IMR-90 (cell line): ENCODE data around the gene CD55. TPM values are rescaled to one million over a fixed set of nuclear protein-coding genes. Genes with fewer than 3 reads are reported as not detected.
A peak's percentile ranks its signal among the peaks of the same experiment; 100 is the strongest.

ENCODE experiments used
- ATAC-seq: fragments of 200-7000 bp; cut with Tn5 transposase; 2 replicates; pipeline ENCODE4 v1.9.1; 2020; ENCODE audit warnings: low read depth, mild to moderate bottlenecking, moderate library complexity
- BruUV-seq: library from RNA; stranded (reverse); fragments of 400-500 nt; replicated peaks from 2 replicates; lab custom pipeline; 2021; lab: Mats Ljungman, UMichigan
- CTCF ChIA-PET: fragments of 300-600 bp; formaldehyde crosslinking; extraction: SDS; loops from one replicate; lab custom pipeline; 2021; ENCODE audit warnings: antibody characterized with exemption; lab: Yijun Ruan, JAX
- POLR2A ChIA-PET: fragments of 300-600 bp; sonication (Branson Sonifier 250); formaldehyde crosslinking; loops from one replicate; lab custom pipeline; 2022; ENCODE audit warnings: antibody characterized with exemption; ENCODE audit not compliant: unreplicated experiment; lab: Charles Lee
- DNase-seq: peaks from one replicate; pipeline ENCODE4 v3.0.0; 2013
- H2AFZ ChIP-seq: replicated peaks from 2 replicates; pipeline ENCODE3; 2013; ENCODE audit warnings: low read length, mild to moderate bottlenecking; ENCODE audit not compliant: poor library complexity
- H2AK5ac ChIP-seq: 2 replicates; pipeline ENCODE4 v1.6.1; 2013; ENCODE audit warnings: low read depth, low read length, inconsistent platforms
- H2AK9ac ChIP-seq: replicated peaks from 2 replicates; pipeline ENCODE3; 2013; ENCODE audit warnings: mild to moderate bottlenecking, low read depth, low read length, moderate library complexity; ENCODE audit not compliant: poor library complexity
- H2BK120ac ChIP-seq: 2 replicates; pipeline ENCODE4 v1.6.1; 2013; ENCODE audit warnings: low read depth, low read length, inconsistent platforms
- H2BK15ac ChIP-seq: 3 replicates; pipeline ENCODE4 v1.6.1; 2013; ENCODE audit warnings: low read depth, low read length, inconsistent platforms
- H2BK20ac ChIP-seq: 2 replicates; pipeline ENCODE4 v1.6.1; 2013; ENCODE audit warnings: low read depth, mild to moderate bottlenecking, inconsistent platforms, low read length, moderate library complexity
- H2BK5ac ChIP-seq: 2 replicates; pipeline ENCODE4 v1.6.1; 2013; ENCODE audit warnings: mild to moderate bottlenecking, low read depth, low read length, inconsistent platforms; ENCODE audit not compliant: poor library complexity, severe bottlenecking
- H3K14ac ChIP-seq: replicated peaks from 2 replicates; pipeline ENCODE4 v1.6.1; 2013; ENCODE audit warnings: low read depth, low read length, inconsistent platforms
- H3K18ac ChIP-seq: 2 replicates; pipeline ENCODE4 v1.6.1; 2013; ENCODE audit warnings: low read depth, low read length, control low read depth
- H3K23ac ChIP-seq: 2 replicates; pipeline ENCODE4 v1.6.1; 2013; ENCODE audit warnings: low read depth, low read length, inconsistent platforms
- H3K27ac ChIP-seq: 2 replicates; pipeline ENCODE4 v1.5.1; 2013; ENCODE audit warnings: mild to moderate bottlenecking, control low read depth, low read length; ENCODE audit not compliant: insufficient read depth
- H3K27me3 ChIP-seq: 2 replicates; pipeline ENCODE4 v1.6.1; 2013; ENCODE audit warnings: low read length; ENCODE audit not compliant: control insufficient read depth, insufficient read depth
- H3K36me3 ChIP-seq: 2 replicates; pipeline ENCODE4 v1.6.1; 2013; ENCODE audit warnings: low read length, mixed read lengths; ENCODE audit not compliant: control insufficient read depth, insufficient read depth
- H3K4ac ChIP-seq: 2 replicates; pipeline ENCODE4 v1.6.1; 2013; ENCODE audit warnings: low read depth, low read length, inconsistent platforms
- H3K4me1 ChIP-seq: 2 replicates; pipeline ENCODE4 v1.6.1; 2013; ENCODE audit warnings: low read length, mixed read lengths; ENCODE audit not compliant: control insufficient read depth, insufficient read depth
- H3K4me2 ChIP-seq: 2 replicates; pipeline ENCODE4 v1.6.1; 2013; ENCODE audit warnings: low read depth, mild to moderate bottlenecking, control low read depth, low read length, moderate library complexity
- H3K4me3 ChIP-seq: 2 replicates; pipeline ENCODE4 v1.5.1; 2013; ENCODE audit warnings: low read depth, mild to moderate bottlenecking, control low read depth, low read length, moderate library complexity; ENCODE audit not compliant: insufficient read depth
- H3K56ac ChIP-seq: 2 replicates; pipeline ENCODE4 v1.6.1; 2013; ENCODE audit warnings: low read length, inconsistent platforms; ENCODE audit not compliant: insufficient read depth; ENCODE audit errors: extremely low read depth
- H3K79me1 ChIP-seq, 2 experiments: 2 replicates each; pipeline ENCODE4 v1.6.1; 2013; ENCODE audit warnings: low read length in 2 of 2, inconsistent platforms in 1 of 2, low read depth in 1 of 2
- H3K9ac ChIP-seq: 2 replicates; pipeline ENCODE4 v1.6.1; 2013; ENCODE audit warnings: low read depth, low read length, control low read depth
- H3K9me1 ChIP-seq: 2 replicates; pipeline ENCODE4 v1.6.1; 2013; ENCODE audit warnings: low read length, inconsistent platforms; ENCODE audit not compliant: insufficient read depth
- H3K9me3 ChIP-seq: 2 replicates; pipeline ENCODE4 v1.6.1; 2013; ENCODE audit warnings: low read length; ENCODE audit not compliant: control insufficient read depth, insufficient read depth
- H4K20me1 ChIP-seq: 2 replicates; pipeline ENCODE4 v1.6.1; 2013; ENCODE audit warnings: low read length, inconsistent platforms; ENCODE audit not compliant: insufficient read depth
- H4K5ac ChIP-seq: 2 replicates; pipeline ENCODE4 v1.6.1; 2013; ENCODE audit warnings: mild to moderate bottlenecking, low read depth, low read length, control low read depth
- H4K8ac ChIP-seq, 2 experiments: 2 replicates each; pipeline ENCODE4 v1.6.1; 2013; ENCODE audit warnings: low read depth in 2 of 2, low read length in 2 of 2, control low read depth in 1 of 2, inconsistent platforms in 1 of 2
- H4K91ac ChIP-seq: 2 replicates; pipeline ENCODE4 v1.6.1; 2013; ENCODE audit warnings: low read depth, low read length, inconsistent platforms; ENCODE audit not compliant: insufficient read depth
- BHLHE40 ChIP-seq: fragments of 150-350 bp; IDR thresholded peaks from 2 replicates; pipeline ENCODE4 v1.6.1; 2016; ENCODE audit warnings: mild to moderate bottlenecking, low read depth, low read length
- CEBPB ChIP-seq: IDR thresholded peaks from 2 replicates; pipeline ENCODE4 v1.6.1; 2012; ENCODE audit warnings: low read depth, low read length, improper control_type of control experiment
- NFE2L2 ChIP-seq: fragments of 150-350 bp; IDR thresholded peaks from 2 replicates; pipeline ENCODE4 v1.6.1; 2016; ENCODE audit warnings: low read depth, mild to moderate bottlenecking, low read length
- RCOR1 ChIP-seq: IDR thresholded peaks from 2 replicates; pipeline ENCODE4 v1.6.1; 2012; ENCODE audit warnings: mild to moderate bottlenecking, low read length, improper control_type of control experiment; ENCODE audit not compliant: insufficient replicate concordance
- dilution Hi-C: fragments of 300-500 bp; cut with HindIII; formaldehyde crosslinking; loops from one replicate; pipeline ENCODE4 v1.14.3; 2018; ENCODE audit warnings: low sequenced_read_pairs; ENCODE audit not compliant: unreplicated experiment
- in situ Hi-C: fragments of 300-500 bp; cut with MboI; formaldehyde crosslinking; loops from 3 replicates; pipeline ENCODE4 v1.14.3; 2019; ENCODE audit warnings: low sequenced_read_pairs, inconsistent platforms, mixed read lengths
- intact Hi-C: fragments of 100-400 bp; cut with micrococcal nuclease; formaldehyde crosslinking; loops from 2 replicates; pipeline ENCODE4 v1.10.0; 2022
- polyA plus RNA-seq, 3 experiments: library from polyadenylated mRNA; depleted of rRNA; stranded (reverse); fragments of >200 nt; gene quantifications; 2 replicates each; pipeline ENCODE4 v1.2.3, GENCODE V29; 2012; ENCODE audit warnings: low replicate concordance in 1 of 3
- total RNA-seq: library from RNA; depleted of rRNA; stranded (reverse); fragments of >200 nt; gene quantifications from 2 replicates; pipeline ENCODE4 v1.2.3, GENCODE V29; 2012
- TF ChIP-seq, protein P1 (sequence below): conservative IDR thresholded peaks from 2 replicates; pipeline ENCODE4 v1.5.1; 2012; ENCODE audit warnings: mild to moderate bottlenecking, low read depth, low read length, improper control_type of control experiment

The CD55 gene
- total and polyA plus RNA-seq, 2 of the 4 experiments (the other 2 are of a cell fraction): 6.6 to 11.5 TPM

DNA sequence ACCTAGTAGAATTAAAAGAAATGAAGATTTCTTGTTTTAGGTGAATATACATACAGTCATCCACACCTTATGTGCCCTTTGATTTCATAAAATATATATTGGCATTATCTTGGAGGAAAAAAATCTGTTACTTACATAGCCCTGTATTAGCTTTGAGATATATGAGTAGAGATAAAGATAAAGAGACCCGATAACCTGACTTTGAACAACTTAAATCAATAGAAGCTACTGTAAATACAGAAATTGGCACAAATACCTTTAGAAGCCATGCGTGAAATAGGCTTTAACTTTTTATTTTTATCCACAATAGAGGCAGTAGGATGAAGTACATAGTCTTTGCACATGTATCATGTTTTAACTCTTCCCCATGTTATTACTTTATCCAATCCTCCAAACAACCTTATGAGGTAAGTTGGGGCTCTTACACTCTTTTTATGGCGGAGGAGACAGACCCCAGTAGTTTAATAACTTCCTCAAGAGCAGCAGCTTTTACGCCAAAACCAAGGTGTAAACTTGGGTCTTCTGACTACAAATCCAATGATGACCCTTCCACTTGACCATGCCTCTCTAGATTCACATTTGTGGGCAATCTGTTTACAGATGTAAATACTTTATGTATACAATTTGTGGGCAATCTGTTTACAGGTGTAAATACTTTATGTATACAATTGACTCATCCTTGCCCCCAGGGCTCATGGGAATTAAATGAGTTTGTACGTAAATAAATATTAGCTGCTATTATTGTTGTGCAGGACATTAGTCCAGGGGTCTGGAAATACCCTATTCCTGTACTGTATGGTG, 2.1 kb downstream of the CD55 start (continued):
- no peak for TF ChIP-seq BHLHE40

DNA sequence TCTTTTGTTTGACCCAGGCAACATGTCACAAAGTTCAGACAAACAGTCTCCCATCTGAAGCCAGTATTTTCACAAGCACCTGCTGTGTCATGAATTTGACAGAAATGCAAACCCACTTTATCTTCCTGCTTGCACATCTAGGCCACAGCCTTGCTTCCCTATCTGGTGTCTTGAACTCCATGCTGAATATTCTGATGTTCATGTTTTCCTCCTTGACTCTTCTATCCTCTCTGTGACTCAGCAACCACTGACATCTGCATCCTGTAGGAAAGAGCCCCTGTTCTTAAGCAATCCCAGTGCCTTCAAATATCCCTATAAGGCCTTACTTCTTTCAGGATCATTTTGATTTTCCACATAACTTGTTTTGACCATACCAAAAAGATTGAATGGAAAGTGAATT, 6.5 kb downstream of the CD55 start:
- H4K91ac ChIP-seq: no peak overlapping the region
- peak; percentile 88 for DNase-seq
- peak; percentile 75 for ATAC-seq

More for the DNA sequence above, 6.5 kb downstream of the CD55 start:
- no TSS peak for BruUV-seq
- Histone ChIP-seq H4K8ac (peak overlapping the region in 1 of 2 experiments; percentile 62; a peak in 2 of 4 replicates), H3K4me3 (no peak overlapping the region), H3K23ac (no peak overlapping the region), H4K5ac (peak overlapping the region; percentile 49; the same call in 1 of the 2 replicates), H3K4me2 (no peak overlapping the region), H3K9me3 (no peaks in the 10 kb centered on the region), H3K4ac (no peak overlapping the region), H3K27me3 (no peaks in the 10 kb centered on the region), H2BK5ac (peak overlapping the region; percentile 76), H2BK120ac (peak overlapping the region; percentile 13; the same call in 1 of the 2 replicates), H2AFZ (no peak overlapping the region), H2AK5ac (no peak overlapping the region; the same call in 1 of the 2 replicates), H3K9me1 (no peaks in the 10 kb centered on the region), H3K27ac (0 out of 2 replicates have a peak overlapping the region, but pooled peaks have one; percentile 19), H3K4me1 (no peaks in the 10 kb centered on the region; the same call in 1 of the 2 replicates), H3K9ac (no peak overlapping the region), H2BK20ac (peak overlapping the region; percentile 3; the same call in 1 of the 2 replicates), H3K18ac (peak overlapping the region; percentile 64; the same call in 1 of the 2 replicates), H4K20me1 (no peaks in the 10 kb centered on the region), H3K79me1 (no peaks in the 10 kb centered on the region), H2AK9ac (no peak overlapping the region), H2BK15ac (no peak overlapping the region), H3K14ac (peak overlapping the region; percentile 41), H3K56ac (no peak overlapping the region), H3K36me3 (peaks cover 11% of the 10 kb centered on the region)
- in situ Hi-C loops (no loop called here), intact Hi-C loops (no loop called here), dilution Hi-C loops (no loop called here)
- ChIA-PET CTCF (no interaction called here), POLR2A (no interaction called here)
- peak; percentile 56; the same call in 1 of the 2 replicates for TF ChIP-seq NFE2L2
- TF ChIP-seq CEBPB: peak; percentile 89
- TF ChIP-seq, protein P1, sequence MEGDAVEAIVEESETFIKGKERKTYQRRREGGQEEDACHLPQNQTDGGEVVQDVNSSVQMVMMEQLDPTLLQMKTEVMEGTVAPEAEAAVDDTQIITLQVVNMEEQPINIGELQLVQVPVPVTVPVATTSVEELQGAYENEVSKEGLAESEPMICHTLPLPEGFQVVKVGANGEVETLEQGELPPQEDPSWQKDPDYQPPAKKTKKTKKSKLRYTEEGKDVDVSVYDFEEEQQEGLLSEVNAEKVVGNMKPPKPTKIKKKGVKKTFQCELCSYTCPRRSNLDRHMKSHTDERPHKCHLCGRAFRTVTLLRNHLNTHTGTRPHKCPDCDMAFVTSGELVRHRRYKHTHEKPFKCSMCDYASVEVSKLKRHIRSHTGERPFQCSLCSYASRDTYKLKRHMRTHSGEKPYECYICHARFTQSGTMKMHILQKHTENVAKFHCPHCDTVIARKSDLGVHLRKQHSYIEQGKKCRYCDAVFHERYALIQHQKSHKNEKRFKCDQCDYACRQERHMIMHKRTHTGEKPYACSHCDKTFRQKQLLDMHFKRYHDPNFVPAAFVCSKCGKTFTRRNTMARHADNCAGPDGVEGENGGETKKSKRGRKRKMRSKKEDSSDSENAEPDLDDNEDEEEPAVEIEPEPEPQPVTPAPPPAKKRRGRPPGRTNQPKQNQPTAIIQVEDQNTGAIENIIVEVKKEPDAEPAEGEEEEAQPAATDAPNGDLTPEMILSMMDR: no peak
- no peak for TF ChIP-seq RCOR1
